ENCODE results near the gene NEK2.

DNA sequence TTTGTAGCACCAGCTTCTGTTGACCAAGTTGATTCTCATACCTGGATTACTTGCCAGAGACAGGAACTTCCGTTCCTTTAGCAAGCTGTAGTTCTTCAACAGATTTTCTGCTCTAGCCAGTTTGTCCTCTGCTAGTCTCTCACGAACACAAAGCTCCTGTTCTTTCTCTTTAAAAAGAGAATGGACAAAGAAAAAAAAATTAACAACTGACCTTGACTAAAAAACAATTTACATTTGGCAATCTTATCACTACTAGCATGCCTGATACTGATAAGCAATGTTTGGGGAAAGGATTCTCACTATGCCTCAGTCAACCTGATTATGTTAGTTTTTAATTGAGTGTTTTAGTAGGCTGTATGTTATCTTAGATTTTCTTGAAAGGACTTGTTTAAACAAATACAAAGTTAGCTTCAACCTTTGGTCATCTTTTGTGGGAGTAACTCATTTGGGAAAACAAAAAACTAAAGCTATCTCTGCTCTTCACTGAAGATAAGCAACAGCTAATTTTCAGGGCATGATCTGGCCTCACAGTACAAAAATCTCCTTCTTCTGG lies 8.3 kb downstream of the NEK2 start:
- TF ChIP-seq POLR2A (IDR thresholded peaks at IDR 0.05) = no peak
- TF ChIP-seq, protein P1, sequence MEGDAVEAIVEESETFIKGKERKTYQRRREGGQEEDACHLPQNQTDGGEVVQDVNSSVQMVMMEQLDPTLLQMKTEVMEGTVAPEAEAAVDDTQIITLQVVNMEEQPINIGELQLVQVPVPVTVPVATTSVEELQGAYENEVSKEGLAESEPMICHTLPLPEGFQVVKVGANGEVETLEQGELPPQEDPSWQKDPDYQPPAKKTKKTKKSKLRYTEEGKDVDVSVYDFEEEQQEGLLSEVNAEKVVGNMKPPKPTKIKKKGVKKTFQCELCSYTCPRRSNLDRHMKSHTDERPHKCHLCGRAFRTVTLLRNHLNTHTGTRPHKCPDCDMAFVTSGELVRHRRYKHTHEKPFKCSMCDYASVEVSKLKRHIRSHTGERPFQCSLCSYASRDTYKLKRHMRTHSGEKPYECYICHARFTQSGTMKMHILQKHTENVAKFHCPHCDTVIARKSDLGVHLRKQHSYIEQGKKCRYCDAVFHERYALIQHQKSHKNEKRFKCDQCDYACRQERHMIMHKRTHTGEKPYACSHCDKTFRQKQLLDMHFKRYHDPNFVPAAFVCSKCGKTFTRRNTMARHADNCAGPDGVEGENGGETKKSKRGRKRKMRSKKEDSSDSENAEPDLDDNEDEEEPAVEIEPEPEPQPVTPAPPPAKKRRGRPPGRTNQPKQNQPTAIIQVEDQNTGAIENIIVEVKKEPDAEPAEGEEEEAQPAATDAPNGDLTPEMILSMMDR (IDR thresholded peaks at IDR 0.05) = no peak

All from uterus (tissue), 2 donors.